GM21528 (cell line): Measurements from ENCODE around the gene ZNF511.
"Not testable (repeated sequence)": the region's sequence is repeated elsewhere in the genome, so short reads cannot be mapped to it uniquely, and the experiment has no call there.

Experiments
- ATAC-seq: cut with Tn5 transposase; IDR thresholded peaks from one replicate; pipeline ENCODE4 v1.9.1; 2021; ENCODE audit warnings: mild to moderate bottlenecking, moderate library complexity; ENCODE audit not compliant: unreplicated experiment, low FRiP score

Gene ZNF511

GRCh38 chr10:133308421-133309099, at the start of gene ZNF511, which contains the start of gene TUBGCP2:
ZNF511 (plus strand) TSS chr10:133308914; CDS start chr10:133308944, 30 bp downstream.
TUBGCP2 (minus strand) TSS chr10:133308872; CDS start chr10:133302941, 5,931 bp downstream.
- ATAC-seq: peak; percentile 84

GRCh38 chr10:133259602-133259989, 49.1 kb upstream of the ZNF511 start:
- ATAC-seq: no peak

DNA sequence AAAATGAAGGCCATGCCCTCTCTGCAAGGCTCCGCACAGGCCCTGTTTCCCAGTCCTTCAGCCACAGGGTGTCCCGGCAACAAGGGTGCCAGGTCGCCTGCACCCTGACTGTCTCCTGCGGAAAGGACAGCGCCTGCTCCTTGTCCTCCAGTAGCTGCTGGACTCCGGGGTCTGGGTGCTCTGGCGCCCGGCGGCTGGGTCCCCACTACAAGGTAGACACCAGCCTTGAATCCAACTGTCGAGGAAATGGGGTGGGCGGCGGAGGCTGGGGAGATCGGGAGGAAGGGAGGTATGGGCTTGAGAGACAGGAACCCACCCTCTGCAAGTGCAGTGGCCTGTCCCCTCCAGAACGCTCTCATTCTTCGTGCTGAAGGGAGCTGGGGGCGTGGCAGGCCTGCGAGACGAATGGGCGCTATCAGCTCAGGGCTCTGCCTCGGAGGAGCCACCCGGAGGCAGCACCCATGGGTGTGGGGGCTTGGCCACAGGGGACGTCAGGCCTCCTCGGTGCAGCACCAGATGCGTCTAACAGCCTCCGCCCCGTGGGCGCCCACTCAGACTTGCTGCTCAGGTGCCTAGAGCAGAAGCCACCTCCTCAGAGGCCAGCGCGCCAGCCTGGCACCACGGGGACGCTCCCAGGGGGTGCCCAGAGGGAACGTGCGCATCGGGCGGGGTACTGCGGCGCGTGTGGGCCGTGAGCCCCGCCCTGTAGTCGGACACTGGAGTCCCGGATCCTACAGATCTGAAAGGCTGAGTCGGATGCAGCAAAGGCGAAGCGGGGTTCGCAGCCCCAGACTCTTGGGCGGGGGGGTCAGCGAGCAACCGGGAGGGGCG, 47.6 kb upstream of the ZNF511 start:
- ATAC-seq: peak; percentile 52

- ATAC-seq: peak; percentile 46
Observed at GRCh38 chr10:133261726-133262325, 46.9 kb upstream of the ZNF511 start.

- no peak for ATAC-seq
Observed at GRCh38 chr10:133262696-133263095, 46.0 kb upstream of the ZNF511 start.

DNA sequence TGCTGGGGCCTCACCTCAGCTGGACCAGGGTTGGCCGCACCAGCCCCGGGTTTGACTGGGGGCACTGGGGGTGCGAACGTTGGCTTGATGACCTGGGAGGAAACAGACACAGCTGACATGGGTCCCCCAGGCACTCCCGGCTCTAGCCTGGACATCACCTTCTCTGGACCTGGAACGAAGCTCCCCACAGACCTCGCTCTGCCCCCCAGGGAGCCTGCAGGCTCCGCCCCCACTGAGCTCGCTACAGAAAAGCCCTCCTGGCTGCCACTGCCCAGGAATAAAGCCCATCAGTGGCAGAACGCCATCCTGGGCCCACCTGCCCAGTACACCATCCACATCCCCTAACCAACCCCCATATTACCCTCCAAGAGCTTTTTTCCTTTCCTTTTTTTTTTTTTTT, 45.0 kb upstream of the ZNF511 start:
- ATAC-seq: no peak

GRCh38 chr10:133264461-133264860, 44.3 kb upstream of the ZNF511 start:
- ATAC-seq: no peak

GRCh38 chr10:133265052-133265451, 43.7 kb upstream of the ZNF511 start:
- ATAC-seq: not testable (repeated sequence)

GRCh38 chr10:133266056-133266795, 42.5 kb upstream of the ZNF511 start:
- no peak for ATAC-seq

GRCh38 chr10:133267293-133267692, 41.4 kb upstream of the ZNF511 start:
- ATAC-seq: no peak

DNA sequence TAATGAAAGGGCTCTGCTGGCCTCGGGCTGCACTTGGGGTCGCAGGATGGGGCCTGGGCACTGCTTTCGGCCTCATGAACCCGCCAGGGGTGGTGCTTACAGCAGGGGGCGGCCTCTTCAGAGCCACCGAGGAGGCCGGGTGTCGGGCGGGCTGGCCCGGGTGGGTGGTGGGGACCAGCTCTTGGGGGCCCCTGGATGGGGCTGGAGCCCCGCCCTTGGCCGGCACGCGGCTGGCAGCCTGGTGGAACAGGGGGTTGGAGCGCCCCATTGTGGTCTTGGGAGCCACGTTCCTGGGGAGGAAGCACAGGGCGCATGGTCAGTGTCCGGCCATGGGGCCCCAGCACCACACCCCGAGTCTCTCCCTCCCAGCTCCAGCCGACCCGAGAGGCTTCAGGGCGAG, 40.9 kb upstream of the ZNF511 start:
- ATAC-seq: no peak

- no peak for ATAC-seq
Observed at GRCh38 chr10:133268532-133268931, 40.2 kb upstream of the ZNF511 start.

- no peak for ATAC-seq
Observed at GRCh38 chr10:133269367-133269766, 39.3 kb upstream of the ZNF511 start.

DNA sequence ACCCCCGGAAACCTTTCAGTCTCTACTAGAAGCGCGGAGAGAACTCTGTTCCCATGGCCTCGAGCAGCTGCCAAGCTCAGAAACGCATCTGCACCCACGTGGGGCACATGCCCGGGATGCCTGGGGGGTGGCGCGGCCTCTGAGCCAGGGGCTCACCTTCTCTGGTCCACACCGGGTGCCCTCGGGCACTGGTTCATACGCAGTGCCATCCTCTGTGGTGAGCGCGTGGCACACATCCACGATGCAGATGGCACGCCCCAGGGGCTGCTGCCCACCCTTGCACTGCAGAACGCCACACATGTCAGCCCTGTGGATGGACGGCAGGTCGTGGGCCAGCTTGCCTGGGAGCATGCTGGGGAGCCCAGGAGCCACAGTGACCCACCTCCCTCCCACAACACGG, 38.5 kb upstream of the ZNF511 start:
- no peak for ATAC-seq

DNA sequence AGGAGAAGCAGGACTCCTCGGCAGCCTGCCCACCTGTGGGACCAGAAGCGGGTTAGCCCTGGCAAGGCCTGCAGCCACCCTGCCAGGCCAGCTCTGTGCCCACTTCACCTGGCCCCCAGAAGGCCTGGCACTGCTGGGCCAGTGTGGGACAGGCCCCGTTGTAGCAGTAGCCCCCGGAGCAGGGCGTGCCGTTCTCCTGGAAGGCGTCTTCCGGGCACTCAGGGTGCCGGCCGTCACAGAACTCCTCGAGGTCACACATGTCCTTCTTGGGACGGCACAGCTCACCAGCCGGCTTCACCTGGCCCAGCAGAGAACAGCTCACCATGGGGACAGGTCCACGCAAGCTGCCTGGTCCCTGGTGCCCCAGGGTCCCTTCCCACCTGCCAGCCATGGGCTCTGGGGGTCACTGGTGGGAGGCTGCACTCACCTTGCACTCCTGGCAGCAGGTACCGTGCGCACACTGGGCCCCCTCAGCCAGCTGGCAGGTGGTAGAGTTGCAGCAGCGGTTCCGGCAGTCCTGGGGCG, 37.9 kb upstream of the ZNF511 start:
- no peak for ATAC-seq

- ATAC-seq: no peak
Observed at GRCh38 chr10:133271521-133272300, 37.0 kb upstream of the ZNF511 start.

- ATAC-seq: no peak
Observed at GRCh38 chr10:133272301-133272963, 36.3 kb upstream of the ZNF511 start.

DNA sequence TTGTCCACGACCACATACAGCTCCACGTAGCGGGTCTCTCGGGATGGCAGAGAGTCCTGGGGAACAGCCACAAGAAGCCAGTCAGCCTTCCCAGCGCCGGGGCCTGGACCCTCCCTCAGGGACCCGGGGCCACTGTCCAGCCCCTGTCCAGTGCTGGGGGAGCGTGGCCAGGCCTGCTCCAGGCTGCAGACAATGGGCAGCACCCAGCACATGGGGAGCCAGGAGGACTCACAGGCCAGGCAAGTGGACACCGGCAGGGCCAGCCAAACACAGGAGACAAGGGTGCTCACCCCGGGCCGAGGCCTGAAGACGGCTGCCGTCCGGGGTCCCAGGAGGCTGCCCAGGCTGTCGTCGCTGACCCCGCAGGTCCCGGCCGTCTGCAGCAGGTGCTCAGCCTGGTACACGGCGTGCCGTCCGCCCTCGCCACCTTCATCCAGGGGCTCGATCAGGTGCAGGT, 35.7 kb upstream of the ZNF511 start:
- no peak for ATAC-seq

- ATAC-seq: no peak
Observed at GRCh38 chr10:133273534-133274143, 35.1 kb upstream of the ZNF511 start.
